ENCODE data around the gene LGR6. TPM values are rescaled to one million over a fixed set of nuclear protein-coding genes. Genes with fewer than 3 reads are reported as not detected.

The LGR6 gene
- total RNA-seq, 1 experiment from 2014 or later = 0.08 TPM

GRCh38 chr1:202205523-202206190, 12.1 kb downstream of the LGR6 start:
- Histone ChIP-seq H3K27me3 (ENCODE audit: control insufficient read depth, insufficient read depth, low read length) (peaks cover 1% of the 10 kb centered on the region), H3K4me3 (ENCODE audit: low read depth in 2 of 2, low read length in 2 of 2) (no peak overlapping the region), H3K36me3 (ENCODE audit: control insufficient read depth, insufficient read depth, low read length) (no peaks in the 10 kb centered on the region), H3K4me1 (ENCODE audit: control insufficient read depth, insufficient read depth, low read length) (no peaks in the 10 kb centered on the region), H3K9me3 (ENCODE audit: control insufficient read depth, insufficient read depth, low read depth, low read length) (no peaks in the 10 kb centered on the region), H3K27ac (ENCODE audit: low read length) (no peak overlapping the region)
- CTCF ChIA-PET = interaction anchor here (0.6 kb wide), 2 partner anchors 136 to 422 kb away, joined by 3 read pairs; partner anchors contain the start of gene UBE2T
- no TSS peak for BruUV-seq (replicated peaks)
- POLR2A ChIA-PET = no interaction called here
- no peak for ATAC-seq
- in situ Hi-C loops (cut with HindIII; ENCODE audit: low pct_unique_long_range_greater_than_20kb, low sequenced_read_pairs) (loop anchor here (25.0 kb wide), 1 partner anchor 107 kb away; no protein-coding TSS in a partner anchor), intact Hi-C loops (cut with micrococcal nuclease; ENCODE audit: unreplicated experiment) (no loop called here)
- no peak for DNase-seq (ENCODE audit: low read depth, low spot score)
- TF ChIP-seq CTCF (IDR thresholded peaks at IDR 0.05) (peak; percentile 53), TCF7L2 (IDR thresholded peaks at IDR 0.05; ENCODE audit: low read depth, low read length) (no peak)

GRCh38 chr1:202207292-202207691, 13.7 kb downstream of the LGR6 start:
- ATAC-seq = no peak
- DNase-seq (ENCODE audit: low read depth, low spot score) = no peak
- CTCF ChIA-PET = no interaction called here
- peaks cover 4% of the 10 kb centered on the region for H3K27me3 ChIP-seq (ENCODE audit: control insufficient read depth, insufficient read depth, low read length)
- no TSS peak for BruUV-seq (replicated peaks)
- no peak overlapping the region for H3K27ac ChIP-seq (ENCODE audit: low read length)
- intact Hi-C loops (cut with micrococcal nuclease; ENCODE audit: unreplicated experiment) = no loop called here
- POLR2A ChIA-PET = no interaction called here
- in situ Hi-C loops (cut with HindIII; ENCODE audit: low pct_unique_long_range_greater_than_20kb, low sequenced_read_pairs) = loop anchor here (25.0 kb wide), 1 partner anchor 105 kb away; no protein-coding TSS in a partner anchor
- H3K4me1 ChIP-seq (ENCODE audit: control insufficient read depth, insufficient read depth, low read length) = no peaks in the 10 kb centered on the region
- no peak overlapping the region for H3K4me3 ChIP-seq (ENCODE audit: low read depth in 2 of 2, low read length in 2 of 2)
- H3K36me3 ChIP-seq (ENCODE audit: control insufficient read depth, insufficient read depth, low read length) = no peaks in the 10 kb centered on the region
- TF ChIP-seq TCF7L2 (IDR thresholded peaks at IDR 0.05; ENCODE audit: low read depth, low read length) = no peak
- TF ChIP-seq CTCF (IDR thresholded peaks at IDR 0.05) = peak; percentile 31; the same call in 1 of the 2 replicates
- no peaks in the 10 kb centered on the region for H3K9me3 ChIP-seq (ENCODE audit: control insufficient read depth, insufficient read depth, low read depth, low read length)

GRCh38 chr1:202208351-202208857, 14.8 kb downstream of the LGR6 start:
- no peak overlapping the region for H3K4me3 ChIP-seq (ENCODE audit: low read depth in 2 of 2, low read length in 2 of 2)
- intact Hi-C loops (cut with micrococcal nuclease; ENCODE audit: unreplicated experiment) = no loop called here
- no peaks in the 10 kb centered on the region for H3K9me3 ChIP-seq (ENCODE audit: control insufficient read depth, insufficient read depth, low read depth, low read length)
- CTCF ChIA-PET = no interaction called here
- H3K27ac ChIP-seq (ENCODE audit: low read length) = no peak overlapping the region
- H3K36me3 ChIP-seq (ENCODE audit: control insufficient read depth, insufficient read depth, low read length) = no peaks in the 10 kb centered on the region
- no TSS peak for BruUV-seq (replicated peaks)
- POLR2A ChIA-PET = no interaction called here
- no peak for DNase-seq (ENCODE audit: low read depth, low spot score)
- H3K4me1 ChIP-seq (ENCODE audit: control insufficient read depth, insufficient read depth, low read length) = no peaks in the 10 kb centered on the region
- no peak for ATAC-seq
- TF ChIP-seq POLR2AphosphoS5 (IDR thresholded peaks at IDR 0.05; ENCODE audit: low read depth, low read length) = no peak
- no peak for TF ChIP-seq TCF7L2 (IDR thresholded peaks at IDR 0.05; ENCODE audit: low read depth, low read length)
- in situ Hi-C loops (cut with HindIII; ENCODE audit: low pct_unique_long_range_greater_than_20kb, low sequenced_read_pairs) = loop anchor here (25.0 kb wide), 1 partner anchor 104 kb away; no protein-coding TSS in a partner anchor
- H3K27me3 ChIP-seq (ENCODE audit: control insufficient read depth, insufficient read depth, low read length) = peaks cover 7% of the 10 kb centered on the region

Data from Panc1 (cell line).